A673 (cell line): ENCODE results near the gene MTURN. TPM values are rescaled to one million over a fixed set of nuclear protein-coding genes. Genes with fewer than 3 reads are reported as not detected.

ENCODE experiments used
- BruUV-seq: library from RNA; stranded (reverse); fragments of 400-500 nt; replicated peaks from 2 replicates; lab custom pipeline; 2021; lab: Mats Ljungman, UMichigan
- CTCF ChIA-PET: fragments of 300-600 bp; sonication (Branson Sonifier 250); formaldehyde crosslinking; loops from one replicate; lab custom pipeline; 2022; ENCODE audit warnings: antibody characterized with exemption; lab: Charles Lee
- POLR2A ChIA-PET: fragments of 300-600 bp; sonication (Branson Sonifier 250); formaldehyde crosslinking; loops from one replicate; lab custom pipeline; 2022; ENCODE audit warnings: antibody characterized with exemption; ENCODE audit not compliant: low non-redundant PET; lab: Charles Lee
- DNase-seq: peaks from one replicate; pipeline ENCODE4 v3.0.0-alpha.2; 2015; ENCODE audit warnings: low spot score
- H3K27ac ChIP-seq: fragments of 200-600 bp; sonication (generic); 2 replicates; pipeline ENCODE4 v1.5.1; 2016; ENCODE audit warnings: mixed run types, low read depth, mild to moderate bottlenecking, mixed read lengths, antibody characterized with exemption, low read length; ENCODE audit not compliant: poor library complexity, severe bottlenecking
- H3K27me3 ChIP-seq: fragments of 200-600 bp; sonication (generic); replicated peaks from 2 replicates; pipeline ENCODE4 v1.6.1; 2017; ENCODE audit warnings: mixed run types, low read depth, mild to moderate bottlenecking, mixed read lengths, antibody characterized with exemption, low read length; ENCODE audit not compliant: insufficient read depth, poor library complexity
- H3K36me3 ChIP-seq: fragments of 200-600 bp; sonication (generic); 2 replicates; pipeline ENCODE4 v1.6.1; 2016; ENCODE audit warnings: mixed run types, mild to moderate bottlenecking, mixed read lengths, antibody characterized with exemption, low read length; ENCODE audit not compliant: insufficient read depth, poor library complexity, severe bottlenecking
- H3K4me1 ChIP-seq: fragments of 200-600 bp; sonication (generic); 2 replicates; pipeline ENCODE4 v1.6.1; 2017; ENCODE audit warnings: mixed run types, mild to moderate bottlenecking, mixed read lengths, antibody characterized with exemption, low read length; ENCODE audit not compliant: insufficient read depth, poor library complexity, severe bottlenecking
- H3K4me3 ChIP-seq: fragments of 200-600 bp; sonication (generic); 2 replicates; pipeline ENCODE4 v1.5.1; 2016; ENCODE audit warnings: low read depth, mixed run types, mild to moderate bottlenecking, mixed read lengths, low read length; ENCODE audit not compliant: poor library complexity, severe bottlenecking
- H3K9me3 ChIP-seq: fragments of 200-600 bp; sonication (generic); 2 replicates; pipeline ENCODE4 v1.6.1; 2016; ENCODE audit warnings: mixed run types, low read depth, mild to moderate bottlenecking, mixed read lengths, antibody characterized with exemption, low read length; ENCODE audit not compliant: poor library complexity, severe bottlenecking
- CTCF ChIP-seq: fragments of 300-800, 200-600 bp; sonication (generic); conservative IDR thresholded peaks from 2 replicates; pipeline ENCODE4 v1.5.1; 2017; ENCODE audit warnings: low read depth, mild to moderate bottlenecking, antibody characterized with exemption, low read length, moderate library complexity, mixed read lengths
- EZH2 ChIP-seq: fragments of 200-600 bp; sonication (generic); IDR thresholded peaks from 2 replicates; pipeline ENCODE4 v1.6.1; 2017; ENCODE audit warnings: borderline replicate concordance, low read depth, mild to moderate bottlenecking, mixed read lengths, antibody characterized with exemption, low read length; ENCODE audit not compliant: poor library complexity, severe bottlenecking
- intact Hi-C: fragments of 100-400 bp; cut with micrococcal nuclease; formaldehyde crosslinking; loops from one replicate; pipeline ENCODE4 v1.10.0; 2022; ENCODE audit not compliant: unreplicated experiment
- total RNA-seq: library from RNA; stranded (reverse); gene quantifications from 2 replicates; pipeline ENCODE4 v1.2.3, GENCODE V29; 2021

MTURN gene
- total RNA-seq, 1 experiment from 2014 or later: 2.6 TPM

GRCh38 chr7:30146127-30146612 lies 11.4 kb downstream of the MTURN start:
- no peaks in the 10 kb centered on the region for H3K4me1 ChIP-seq
- no peak overlapping the region for H3K4me3 ChIP-seq
- H3K9me3 ChIP-seq: no peaks in the 10 kb centered on the region
- ChIA-PET POLR2A (no interaction called here), CTCF (no interaction called here)
- no peaks in the 10 kb centered on the region for H3K36me3 ChIP-seq
- DNase-seq: no peak
- BruUV-seq: no TSS peak
- no peak overlapping the region for H3K27ac ChIP-seq
- H3K27me3 ChIP-seq: no peaks in the 10 kb centered on the region
- TF ChIP-seq EZH2 (no peak), CTCF (no peak)
- intact Hi-C loops: no loop called here

GRCh38 chr7:30147223-30147622 lies 12.4 kb downstream of the MTURN start:
- Histone ChIP-seq H3K27me3 (no peaks in the 10 kb centered on the region), H3K27ac (no peak overlapping the region), H3K9me3 (no peaks in the 10 kb centered on the region), H3K4me3 (no peak overlapping the region), H3K36me3 (no peaks in the 10 kb centered on the region), H3K4me1 (no peaks in the 10 kb centered on the region)
- ChIA-PET CTCF (no interaction called here), POLR2A (no interaction called here)
- intact Hi-C loops: no loop called here
- no peak for DNase-seq
- BruUV-seq: no TSS peak
- no peak for TF ChIP-seq CTCF
- no peak for TF ChIP-seq EZH2

GRCh38 chr7:30147785-30148184 lies 13.0 kb downstream of the MTURN start:
- H3K9me3 ChIP-seq: no peaks in the 10 kb centered on the region
- CTCF ChIA-PET: no interaction called here
- TF ChIP-seq CTCF: no peak
- no peak for TF ChIP-seq EZH2
- intact Hi-C loops: no loop called here
- no peak for DNase-seq
- no TSS peak for BruUV-seq
- H3K27ac ChIP-seq: no peak overlapping the region
- H3K4me3 ChIP-seq: no peak overlapping the region
- POLR2A ChIA-PET: no interaction called here
- H3K4me1 ChIP-seq: no peaks in the 10 kb centered on the region
- H3K36me3 ChIP-seq: no peaks in the 10 kb centered on the region
- no peaks in the 10 kb centered on the region for H3K27me3 ChIP-seq
